ENCODE measurements around the gene PANX2. TPM values are rescaled to one million over a fixed set of nuclear protein-coding genes. Genes with fewer than 3 reads are reported as not detected.
"Not testable (repeated sequence)": the region's sequence is repeated elsewhere in the genome, so short reads cannot be mapped to it uniquely, and the experiment has no call there.

The PANX2 gene
- total RNA-seq, 1 experiment from 2014 or later = 3.3 TPM

- DNase-seq (ENCODE audit: low read depth) = not testable (repeated sequence)
Observed at GRCh38 chr22:50147258-50148165, 23.0 kb upstream of the PANX2 start.

DNA sequence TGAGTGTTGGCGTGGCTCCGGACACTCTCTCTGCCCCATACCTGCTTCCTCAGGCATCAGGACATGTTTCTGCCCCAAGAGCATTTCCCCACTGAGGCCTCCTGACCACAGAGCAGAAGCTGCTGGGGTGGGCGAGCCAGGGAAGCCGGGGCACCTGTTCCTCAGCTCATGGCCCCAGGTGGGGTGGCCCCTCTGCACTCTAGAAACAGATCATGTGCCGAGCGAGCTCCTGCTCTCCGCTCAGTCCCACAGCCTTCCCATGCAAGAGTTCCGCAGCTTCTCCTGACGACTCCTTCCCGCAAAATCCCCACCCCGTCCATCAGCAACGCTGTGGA, 22.4 kb upstream of the PANX2 start:
- DNase-seq (ENCODE audit: low read depth) = no peak

- peak; percentile 58 for DNase-seq (ENCODE audit: low read depth)
Observed at GRCh38 chr22:50148991-50149721, 21.4 kb upstream of the PANX2 start.

DNA sequence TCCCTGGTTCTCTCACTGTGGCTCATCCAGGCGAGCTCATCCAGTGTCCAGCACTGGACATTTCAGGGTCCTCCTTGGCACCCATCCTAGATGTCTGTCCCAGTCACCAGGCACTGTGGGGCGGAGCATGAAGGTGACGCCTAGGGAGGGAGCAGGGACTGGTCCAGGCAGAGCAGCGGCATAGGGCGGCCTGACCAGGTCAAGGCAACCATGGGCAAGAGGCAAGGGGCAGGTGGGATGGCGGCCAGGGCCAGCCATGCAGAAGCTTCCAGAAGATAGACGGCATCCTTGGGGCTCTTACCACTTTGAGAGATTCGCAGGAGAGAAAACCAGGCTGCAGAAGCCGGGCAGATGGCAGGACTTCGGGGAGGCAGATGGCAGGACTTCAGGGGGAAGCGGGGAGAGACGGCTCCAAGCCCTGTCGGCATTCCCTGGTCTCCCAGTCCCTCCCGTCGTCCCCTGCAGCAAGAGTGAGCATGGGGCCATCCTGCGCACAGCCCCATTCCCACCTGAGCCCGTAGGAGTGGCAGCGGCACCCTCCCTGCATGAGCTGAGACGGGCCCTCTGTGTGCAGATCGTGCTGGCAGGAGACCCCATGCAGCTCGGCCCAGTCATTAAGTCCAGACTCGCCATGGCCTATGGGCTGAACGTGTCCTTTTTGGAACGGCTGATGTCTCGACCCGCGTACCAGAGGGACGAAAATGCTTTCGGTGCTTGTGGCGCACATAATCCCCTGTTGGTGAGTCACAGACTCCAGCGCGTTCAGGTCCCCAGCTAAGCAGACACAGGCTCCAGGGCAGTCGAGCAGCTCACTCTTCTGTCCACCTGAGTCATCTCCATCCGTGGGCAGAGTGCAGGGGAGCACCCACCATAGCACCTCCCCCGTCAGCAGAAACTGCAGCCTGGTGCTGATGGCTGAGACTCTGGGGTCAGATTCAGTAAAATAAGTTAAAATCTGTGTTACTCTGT, 20.1 kb upstream of the PANX2 start:
- peak; percentile 26 for DNase-seq (ENCODE audit: low read depth)

DNA sequence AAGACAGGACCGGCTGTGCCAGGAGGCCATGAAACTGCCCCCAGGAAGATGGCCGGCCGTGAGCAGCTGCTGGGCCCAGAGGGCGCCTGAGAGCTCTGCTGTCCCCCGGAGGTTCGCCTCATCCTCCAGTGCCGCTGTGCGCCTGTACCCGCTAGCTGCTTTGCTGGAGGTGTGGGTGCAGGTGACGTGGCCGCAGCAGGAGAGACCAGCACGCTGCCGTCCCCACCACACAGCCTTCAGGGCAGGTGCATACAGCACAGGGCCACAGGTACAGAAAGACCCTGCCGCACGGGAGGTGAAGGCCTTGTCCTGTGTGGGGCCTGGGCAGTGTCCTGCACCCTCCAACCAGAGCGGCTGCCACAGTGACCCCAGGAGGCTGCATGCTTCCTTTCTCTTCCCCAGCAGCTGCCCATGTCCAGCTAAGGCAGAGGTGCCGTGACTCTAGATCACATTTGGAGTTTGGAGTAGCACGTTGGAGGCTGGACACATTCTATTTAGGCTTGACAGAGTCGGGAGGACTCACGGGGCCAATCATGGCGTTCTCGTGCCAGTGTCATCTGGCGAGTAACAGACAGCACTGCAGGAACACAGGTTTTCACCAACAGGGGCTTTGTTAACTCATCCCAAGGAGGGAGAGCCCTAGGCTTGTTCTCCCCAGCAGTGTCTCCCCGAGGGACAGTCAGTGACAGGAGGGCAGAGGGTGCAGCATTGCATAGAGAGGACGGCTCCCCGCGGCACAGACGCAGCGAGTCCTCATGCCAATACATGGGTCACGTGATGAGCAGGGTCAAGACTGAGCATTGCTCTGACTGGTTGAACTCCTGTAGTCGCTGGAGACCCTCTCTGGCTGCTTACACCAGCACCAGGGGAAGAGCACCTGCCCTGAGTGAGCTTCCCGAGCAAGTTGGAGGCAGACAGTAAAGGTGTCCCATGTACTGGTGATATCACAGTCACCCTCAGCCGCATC, 18.7 kb upstream of the PANX2 start:
- DNase-seq (ENCODE audit: low read depth) = no peak

GRCh38 chr22:50153056-50153755, 17.3 kb upstream of the PANX2 start:
- no peak for DNase-seq (ENCODE audit: low read depth)

DNA sequence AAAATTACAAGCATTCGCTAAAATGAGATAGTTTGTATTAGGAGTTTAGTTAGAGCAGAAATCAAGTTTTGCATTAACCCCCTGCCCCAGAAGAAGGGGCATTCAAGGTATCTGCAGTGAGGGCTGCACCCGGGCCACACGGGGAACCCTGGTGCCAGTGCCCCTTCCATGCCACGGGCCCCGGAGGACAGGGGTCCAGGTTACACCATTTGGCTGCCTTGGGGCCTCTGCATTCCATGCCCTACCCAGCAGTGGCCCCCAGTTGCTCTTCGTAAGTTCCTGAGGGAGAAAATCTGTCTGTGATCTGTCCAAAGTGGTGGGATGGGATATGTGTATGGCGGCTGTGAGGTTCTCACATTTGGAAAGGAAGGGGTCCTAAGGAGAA, 16.8 kb upstream of the PANX2 start:
- DNase-seq (ENCODE audit: low read depth) = no peak

- DNase-seq (ENCODE audit: low read depth) = no peak
Observed at GRCh38 chr22:50157709-50158375, 12.7 kb upstream of the PANX2 start.

DNA sequence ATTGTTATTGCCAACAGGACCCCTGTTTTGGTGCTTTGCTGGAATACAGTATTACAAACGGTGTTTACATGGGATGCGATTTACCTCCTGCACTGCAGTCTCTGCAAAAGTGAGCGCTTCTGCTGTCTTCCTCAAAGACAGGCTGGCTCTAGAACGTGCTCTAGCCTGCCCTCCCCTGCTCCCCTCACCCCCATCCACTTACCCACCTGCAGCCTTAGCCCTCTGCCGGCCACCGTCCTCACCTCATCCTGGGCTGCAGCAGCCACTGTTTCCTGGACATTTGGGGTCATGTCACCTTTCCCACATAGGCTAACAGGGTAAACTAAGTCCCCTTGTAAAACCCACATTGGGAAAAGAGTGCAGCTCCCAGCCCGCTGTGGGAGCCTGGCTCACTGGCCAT, 9.6 kb upstream of the PANX2 start:
- no peak for DNase-seq (ENCODE audit: low read depth)

DNA sequence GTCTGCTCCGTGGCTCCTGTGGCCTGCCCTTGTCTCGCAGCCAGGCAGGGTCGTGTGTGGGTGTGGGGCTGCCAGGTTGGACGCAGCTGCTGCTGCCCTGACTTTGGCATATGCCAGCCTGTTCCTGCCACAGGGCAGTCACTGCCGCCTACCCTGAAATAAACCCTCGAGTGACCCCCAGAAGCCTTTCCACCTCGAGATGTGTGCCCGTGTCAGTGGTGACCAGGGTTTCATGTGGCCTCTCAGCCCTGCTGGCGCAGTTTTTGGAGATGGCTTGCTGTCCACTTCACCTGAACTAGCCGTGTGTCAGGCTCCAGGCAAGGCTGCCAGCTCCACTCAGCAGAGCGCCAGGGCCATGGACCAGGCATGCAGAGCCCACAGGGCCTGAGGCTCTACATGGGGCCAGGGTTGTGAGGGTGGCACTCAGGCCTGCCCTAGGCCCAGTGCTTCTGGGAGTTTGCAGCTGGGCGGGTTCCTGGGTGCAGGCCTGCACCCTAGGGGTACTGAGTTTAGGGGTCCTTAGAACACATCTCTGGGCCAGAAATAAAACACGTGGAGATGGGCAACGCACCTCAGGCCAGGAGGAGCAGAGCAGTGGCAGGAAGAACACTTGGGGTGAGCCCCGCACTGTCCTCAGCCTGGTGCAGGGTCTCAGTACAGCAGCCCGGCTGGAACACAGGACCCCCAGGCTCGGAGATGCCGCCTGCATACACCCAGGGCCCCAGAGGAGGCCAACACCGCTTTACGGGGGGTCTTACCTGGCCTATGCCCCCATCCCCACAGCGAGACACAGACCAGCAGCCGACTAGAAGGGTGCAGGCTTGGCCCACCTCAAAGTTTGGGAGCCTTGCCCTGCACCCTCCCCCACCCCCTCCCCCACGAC, 8.8 kb upstream of the PANX2 start:
- no peak for DNase-seq (ENCODE audit: low read depth)

DNA sequence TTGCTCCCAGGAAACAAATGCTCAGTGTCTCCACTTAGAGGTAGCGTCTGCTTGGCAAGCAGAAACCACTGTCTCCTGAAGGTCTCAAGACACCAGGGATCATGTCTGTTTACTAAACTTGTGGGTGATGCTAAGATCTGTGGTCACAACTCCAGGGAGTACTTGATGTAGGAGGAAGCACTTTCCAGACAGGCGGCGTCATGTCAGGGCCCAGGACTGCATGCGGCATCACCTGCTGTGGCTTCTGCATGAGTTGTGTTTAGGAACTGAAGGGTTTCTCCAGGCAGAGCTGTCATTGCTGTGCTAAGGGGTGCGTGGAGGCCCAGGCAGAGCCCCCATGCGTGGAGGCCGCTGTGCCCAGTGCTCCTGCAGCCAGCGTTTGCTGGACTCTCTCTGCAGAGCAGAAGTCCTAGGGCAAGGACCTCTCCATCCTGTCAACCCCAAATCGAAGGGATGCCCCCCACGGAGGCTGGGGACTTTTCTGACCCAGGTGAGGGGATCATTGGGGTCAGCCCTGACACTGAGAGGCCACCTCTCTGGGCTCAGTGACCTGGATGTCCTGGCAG, 8.1 kb upstream of the PANX2 start:
- DNase-seq (ENCODE audit: low read depth) = no peak

GRCh38 chr22:50165436-50166123, 5.0 kb upstream of the PANX2 start:
- DNase-seq (ENCODE audit: low read depth) = no peak

GRCh38 chr22:50167689-50168489, 2.6 kb upstream of the PANX2 start:
- DNase-seq (ENCODE audit: low read depth) = no peak

- DNase-seq (ENCODE audit: low read depth) = not testable (repeated sequence)
Observed at GRCh38 chr22:50168490-50169180, 1.9 kb upstream of the PANX2 start.

DNA sequence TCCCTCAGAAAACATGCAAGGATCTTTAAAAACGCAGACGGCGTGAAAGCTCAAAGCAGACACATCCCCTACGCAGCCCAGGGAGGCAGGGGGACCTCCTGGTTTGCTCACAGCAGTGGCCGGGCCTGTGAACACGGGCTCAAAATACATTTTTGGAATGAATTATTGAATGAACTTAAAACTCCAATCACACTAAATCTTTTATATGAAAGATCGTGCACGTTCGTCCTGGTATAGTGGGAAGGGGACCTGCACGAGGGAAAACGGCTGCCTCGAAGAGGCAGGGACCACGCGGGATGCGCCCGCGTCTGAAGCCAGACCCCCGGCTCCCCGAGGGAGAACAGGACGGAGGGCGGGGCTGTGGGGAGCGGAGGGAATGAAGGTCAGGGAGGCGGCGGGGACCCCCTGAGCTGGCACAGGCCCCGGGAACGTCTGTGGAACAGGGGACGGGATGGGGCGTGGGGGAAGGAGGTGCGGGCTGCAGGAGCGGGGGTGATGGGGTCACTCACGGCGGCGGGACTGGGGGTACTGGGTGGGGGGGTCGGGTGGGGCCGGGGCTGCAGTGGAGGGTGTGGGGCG, 1.3 kb upstream of the PANX2 start:
- DNase-seq (ENCODE audit: low read depth) = no peak

All from M059J (cell line).